ENCODE results near the gene CDCP1.
A peak's percentile ranks its signal among the peaks of the same experiment; 100 is the strongest.
"Not testable (repeated sequence)": the region's sequence is repeated elsewhere in the genome, so short reads cannot be mapped to it uniquely, and the experiment has no call there.

The CDCP1 gene

DNA sequence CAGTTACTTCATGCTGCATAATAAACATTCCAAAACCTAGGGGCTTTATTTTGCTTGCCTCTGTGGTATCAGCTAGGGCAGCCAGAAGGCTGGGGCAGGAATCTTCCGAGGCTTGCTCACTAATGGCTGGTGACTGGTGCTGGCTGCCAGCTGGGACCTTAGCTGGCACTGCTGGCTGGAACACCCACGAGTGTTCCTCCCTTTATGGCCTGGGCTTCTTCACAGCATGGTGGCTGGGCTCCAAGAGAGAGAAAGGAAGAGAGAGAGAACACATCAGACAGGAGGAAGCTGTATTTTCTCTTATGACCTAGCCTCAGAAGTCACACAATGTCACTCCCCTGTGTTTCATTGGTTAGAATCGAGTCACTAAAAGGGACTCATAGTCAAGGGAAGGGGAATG is 23.9 kb upstream of the CDCP1 start:
- peak in 1 of 56 donors; percentile 7 for DNase-seq

DNA sequence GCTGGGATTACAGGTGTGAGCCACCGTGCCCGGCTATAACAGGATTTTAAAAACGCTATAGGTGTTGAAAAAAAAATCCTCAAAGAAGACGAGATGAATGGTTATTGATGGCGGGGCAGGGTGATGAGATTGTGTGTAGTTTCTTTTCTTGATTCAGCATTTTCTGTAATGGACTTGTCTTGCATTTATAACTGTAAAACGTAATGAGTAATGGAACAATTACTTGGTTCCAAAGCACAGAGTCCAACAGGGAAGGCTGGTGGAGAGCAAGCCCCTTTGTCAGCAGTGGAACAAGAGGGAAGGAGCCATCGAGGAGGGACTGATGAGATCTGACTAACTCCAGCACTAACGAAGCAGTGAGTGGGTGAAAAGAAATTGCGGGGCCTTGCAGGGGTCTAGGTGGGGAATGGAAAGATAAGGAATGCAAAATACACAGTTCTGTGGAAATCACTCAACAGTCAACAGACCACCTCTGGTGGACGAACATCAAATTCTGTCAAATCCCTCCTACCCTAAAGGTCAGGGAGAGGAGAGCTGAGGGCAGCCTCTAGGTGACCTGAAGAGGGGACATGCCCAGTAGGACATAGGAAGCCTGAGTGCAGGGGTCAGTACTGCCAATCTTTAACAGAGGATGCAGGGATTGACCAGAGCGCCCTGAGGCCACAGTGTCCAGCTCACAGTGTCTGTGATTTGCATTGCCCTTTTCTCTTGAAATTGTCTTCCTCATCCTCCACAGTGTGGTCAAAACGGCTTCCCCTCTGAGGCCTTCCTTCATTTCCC is 23.1 kb upstream of the CDCP1 start:
- DNase-seq, result no peak

DNA sequence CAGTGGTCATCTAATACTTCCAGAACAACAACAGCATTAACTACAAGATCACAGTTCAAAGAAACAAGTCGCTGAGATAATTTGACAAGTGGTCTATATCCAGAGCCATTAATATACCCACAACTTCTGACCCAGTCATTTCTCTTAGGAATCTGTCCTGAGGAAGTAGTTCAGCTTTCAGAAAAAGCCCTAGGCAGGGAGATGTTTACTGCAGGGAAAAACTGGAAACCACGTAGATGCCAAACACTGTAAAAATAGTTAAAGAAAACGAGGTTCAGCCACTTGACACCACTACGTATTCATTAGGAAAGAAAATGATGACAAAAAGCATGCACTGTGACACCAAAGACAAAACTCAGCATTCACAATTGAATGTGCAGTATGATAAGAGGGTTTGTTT is 22.3 kb upstream of the CDCP1 start:
- DNase-seq, result no peak

DNA sequence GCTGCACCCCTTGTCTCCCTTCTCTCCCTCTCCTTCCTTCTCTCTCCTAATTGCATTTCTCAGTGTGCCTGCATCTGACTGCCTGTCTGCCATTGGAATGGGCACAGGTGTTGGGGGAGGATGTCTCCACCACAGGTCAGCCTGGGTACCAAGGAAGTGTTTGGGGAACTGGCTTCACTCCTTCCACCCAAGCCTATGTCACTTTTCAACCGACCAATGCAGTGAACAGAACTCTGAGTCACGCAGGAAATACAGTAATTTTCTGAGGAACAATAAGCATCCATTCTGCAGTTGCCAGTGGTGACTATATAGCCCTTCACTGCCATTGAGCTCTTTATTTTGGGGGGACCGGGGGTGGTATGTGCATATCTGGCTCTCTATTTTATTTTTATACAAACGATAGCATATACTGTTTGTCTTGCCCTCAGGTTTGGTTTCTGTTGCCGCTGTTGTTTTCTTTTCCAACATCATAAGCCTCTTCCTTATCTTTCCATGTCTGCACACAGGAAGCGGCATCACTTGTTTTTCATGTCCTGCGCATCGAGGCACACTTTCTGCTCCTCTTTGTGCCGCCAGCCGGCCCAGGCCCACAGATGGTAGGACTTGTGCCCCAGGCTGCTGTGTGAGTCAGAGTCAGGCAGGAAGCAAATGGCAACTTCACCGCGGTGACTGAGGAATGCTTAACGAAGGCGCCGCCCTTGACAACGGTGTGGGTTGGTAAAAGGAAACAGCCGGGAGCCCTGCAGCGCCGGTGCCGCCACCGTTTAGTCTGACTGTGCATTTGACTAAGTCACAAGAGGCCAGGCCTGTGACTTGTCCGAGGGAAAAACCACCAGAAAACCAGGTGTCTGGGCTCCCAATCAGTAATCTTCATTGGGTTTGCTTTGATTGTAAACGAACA is 21.1 kb upstream of the CDCP1 start:
- peak in 34 of 56 donors; percentile 3 to 67 (median 32) for DNase-seq

DNA sequence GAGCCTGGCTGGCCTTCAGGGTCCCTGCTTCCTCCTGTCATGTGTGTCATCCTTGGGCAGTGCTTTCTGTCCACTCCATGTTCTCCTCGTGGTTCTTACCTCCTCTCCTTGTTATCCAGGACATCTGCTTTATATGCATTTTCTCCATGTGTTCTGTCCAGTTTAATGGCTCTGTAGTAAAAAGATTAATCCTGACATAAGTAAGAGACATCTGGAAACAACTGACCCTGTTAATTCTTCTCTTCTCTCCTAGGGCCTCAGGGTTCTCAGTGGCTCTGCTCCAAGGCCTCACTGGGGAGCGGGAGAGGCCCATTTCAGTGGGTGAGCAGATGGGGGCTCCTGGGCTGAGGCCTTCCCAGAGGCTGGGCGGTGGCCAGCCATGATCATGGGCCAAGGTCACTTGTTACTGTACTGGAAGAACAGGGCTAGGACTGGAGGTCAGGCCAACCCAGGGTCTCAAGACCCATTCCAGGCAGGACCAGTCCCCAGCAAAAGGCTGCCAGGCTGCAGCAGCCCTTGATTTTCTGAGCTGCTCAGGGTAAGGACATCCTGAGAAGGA is 20.2 kb upstream of the CDCP1 start:
- no peak for DNase-seq

DNA sequence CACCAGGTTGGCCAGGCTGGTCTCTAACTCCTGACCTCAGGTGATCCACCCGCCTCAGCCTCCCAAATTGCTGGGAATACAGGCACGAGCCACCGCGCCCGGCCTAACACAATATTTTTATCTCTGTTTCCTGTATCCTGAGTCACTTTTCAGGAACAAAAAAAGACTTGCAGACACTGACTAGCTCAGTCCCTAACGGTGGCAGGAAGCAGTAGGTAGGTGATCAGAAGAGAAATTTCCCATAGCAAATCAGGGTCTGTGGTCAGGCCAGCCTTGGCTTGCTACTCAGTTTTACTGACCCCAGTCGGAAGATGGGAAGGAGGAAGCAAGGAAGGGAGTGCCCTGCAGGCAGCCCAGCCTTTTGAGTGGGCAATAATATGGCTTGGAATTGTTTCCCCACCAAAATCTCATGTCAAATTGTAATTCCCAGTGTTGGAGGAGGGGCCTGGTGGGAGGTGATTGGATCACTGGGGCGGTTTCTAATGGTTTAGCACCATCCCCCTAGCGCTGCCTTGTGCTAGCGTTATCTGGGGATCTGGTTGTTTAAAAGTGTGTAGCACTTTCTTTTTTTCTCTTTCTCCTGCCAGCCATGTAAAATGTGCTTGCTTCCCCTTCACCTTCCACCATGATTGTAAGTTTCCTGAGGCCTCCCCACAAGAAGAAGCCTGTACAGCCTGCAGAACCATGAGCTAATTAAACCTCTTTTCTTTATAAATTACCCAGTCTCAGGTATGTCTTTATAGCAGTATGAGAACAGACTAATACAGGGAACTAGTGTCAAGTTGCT is 19.5 kb upstream of the CDCP1 start:
- no peak for DNase-seq

DNA sequence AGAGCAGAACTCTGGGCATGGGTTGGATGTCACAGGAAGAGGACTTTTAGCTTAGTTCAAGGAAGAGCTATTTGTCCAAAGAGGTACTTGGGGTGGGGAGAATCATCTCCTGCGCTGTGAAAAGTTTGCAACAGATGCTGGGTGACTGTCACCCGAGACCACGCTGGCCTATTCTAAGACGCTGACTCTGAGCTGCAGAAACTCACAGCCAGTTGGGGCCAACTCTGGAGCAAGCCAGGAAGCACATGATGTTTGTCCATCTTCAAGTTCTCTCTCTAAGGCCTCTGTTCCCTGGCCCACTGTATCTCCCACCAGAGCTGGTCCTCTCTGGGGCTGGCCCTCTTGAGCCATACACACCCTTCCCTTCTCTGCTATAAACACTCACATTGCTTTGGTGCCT is 17.9 kb upstream of the CDCP1 start:
- DNase-seq, result no peak

DNA sequence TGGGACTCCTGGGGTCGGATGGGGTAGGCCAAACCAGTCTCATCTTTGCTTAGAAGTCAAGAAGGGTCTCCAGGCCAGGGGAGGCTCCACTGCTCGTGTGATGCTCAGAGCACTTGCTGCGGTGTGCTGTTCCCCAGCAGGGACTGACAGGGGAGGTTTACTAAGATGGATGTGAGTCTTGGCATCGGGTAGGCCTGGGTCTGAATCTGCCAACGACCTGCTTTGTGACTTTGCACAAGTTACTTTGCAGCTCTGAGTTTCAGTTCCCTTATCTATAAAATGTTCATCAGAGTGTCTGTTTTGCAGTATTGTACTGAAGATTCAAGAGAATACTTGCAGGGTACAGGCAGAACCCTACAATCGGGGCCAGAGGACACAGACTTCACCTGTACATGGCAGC is 17.3 kb upstream of the CDCP1 start:
- peak in 1 of 56 donors; percentile 5 for DNase-seq

DNA sequence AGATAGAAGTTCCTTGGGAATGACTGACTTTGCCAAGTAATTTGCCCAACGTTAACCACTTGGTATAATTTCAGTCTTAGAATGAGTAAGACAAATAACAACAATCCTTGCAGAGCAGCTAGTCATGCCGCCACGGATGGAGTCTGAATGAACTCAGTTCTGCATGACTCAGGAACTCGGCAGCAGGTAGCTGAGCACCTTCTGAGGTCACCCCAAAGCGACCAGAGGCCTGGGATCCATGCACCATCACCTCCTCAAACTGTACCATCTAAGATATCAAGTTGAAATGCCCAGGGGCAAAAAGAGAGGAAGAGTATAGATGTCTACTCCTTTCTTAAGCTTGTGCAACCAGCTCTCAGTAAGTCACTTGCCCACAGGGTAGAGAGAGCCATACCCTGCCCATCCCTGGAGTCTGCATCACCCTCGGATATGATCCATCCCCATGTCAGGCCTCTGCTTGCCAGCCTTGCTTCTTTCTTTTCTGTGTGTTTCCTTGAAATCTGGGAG is 8.5 kb upstream of the CDCP1 start:
- DNase-seq, result no peak

DNA sequence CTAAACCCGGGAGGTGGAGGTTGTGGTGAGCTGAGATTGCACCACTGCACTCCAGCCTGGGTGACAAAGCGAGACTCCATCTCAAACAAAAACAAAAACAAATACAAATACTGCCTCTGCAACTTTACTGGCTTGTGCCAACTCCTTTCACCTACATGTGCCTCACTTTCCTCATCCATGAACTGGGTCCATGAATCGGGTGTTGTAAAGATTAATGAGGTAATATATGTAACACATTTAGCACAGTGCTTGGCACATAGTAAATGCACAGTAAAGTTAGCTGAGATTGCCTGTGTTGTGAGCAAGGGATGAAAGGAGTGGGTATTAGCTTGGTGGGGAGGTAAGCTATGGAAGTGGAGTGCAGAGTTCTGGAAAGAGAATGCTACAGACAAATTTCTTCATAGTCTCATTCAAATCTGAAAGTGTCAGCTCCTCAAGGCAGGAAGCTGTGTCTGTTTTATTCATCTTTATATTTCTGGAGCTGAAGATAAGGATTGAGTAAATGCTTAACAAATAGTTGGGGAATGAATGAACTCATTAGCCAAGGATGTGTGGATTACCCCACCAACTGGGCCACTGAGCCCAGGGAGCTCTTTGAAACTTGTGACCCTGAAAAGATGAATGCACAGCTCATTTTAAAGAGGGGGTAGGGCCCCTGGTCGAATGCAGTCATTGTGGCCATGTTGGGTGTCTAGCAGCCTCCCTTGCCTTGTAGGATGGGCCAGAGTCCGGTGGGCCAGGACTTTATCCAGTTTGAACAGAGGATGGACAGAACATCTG is 7.7 kb upstream of the CDCP1 start:
- DNase-seq, result no peak

DNA sequence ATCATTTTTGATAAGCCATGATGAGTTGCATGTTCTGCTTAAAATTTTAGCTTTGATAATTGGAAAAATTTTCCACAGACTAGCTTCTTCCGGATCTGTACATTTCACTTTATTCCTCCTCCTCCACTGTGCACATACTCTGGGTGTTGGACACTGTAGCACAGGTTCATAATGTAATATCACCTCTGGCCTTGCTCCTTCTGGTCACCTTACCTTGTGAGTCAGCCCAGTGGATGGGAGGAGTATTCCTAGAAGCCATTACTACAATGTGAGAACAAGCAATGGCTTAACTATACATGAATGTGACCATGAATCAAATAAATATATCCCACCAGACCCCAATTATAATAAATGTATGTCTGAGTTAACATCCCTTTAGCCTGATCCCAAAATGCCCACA is 6.1 kb upstream of the CDCP1 start:
- no peak for DNase-seq

DNA sequence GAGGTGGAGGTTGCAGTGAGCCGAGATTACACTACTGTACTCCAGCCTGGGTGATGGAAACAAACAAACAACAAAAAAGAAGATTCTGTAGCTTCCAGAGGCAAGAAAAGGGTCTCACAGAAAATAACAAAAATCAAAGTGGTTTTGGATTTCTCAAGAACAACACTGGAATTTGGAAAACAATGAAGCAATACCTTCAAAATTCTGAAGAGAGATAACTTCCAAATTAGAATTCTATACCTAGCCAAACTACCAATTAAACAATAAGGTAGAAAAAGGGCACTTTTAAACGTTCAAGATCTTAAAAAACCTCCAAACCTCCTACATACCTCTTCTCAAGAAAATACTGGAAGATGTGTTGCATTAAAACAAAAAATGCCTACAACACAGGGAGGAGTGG is 4.9 kb upstream of the CDCP1 start:
- DNase-seq, result no peak

DNA sequence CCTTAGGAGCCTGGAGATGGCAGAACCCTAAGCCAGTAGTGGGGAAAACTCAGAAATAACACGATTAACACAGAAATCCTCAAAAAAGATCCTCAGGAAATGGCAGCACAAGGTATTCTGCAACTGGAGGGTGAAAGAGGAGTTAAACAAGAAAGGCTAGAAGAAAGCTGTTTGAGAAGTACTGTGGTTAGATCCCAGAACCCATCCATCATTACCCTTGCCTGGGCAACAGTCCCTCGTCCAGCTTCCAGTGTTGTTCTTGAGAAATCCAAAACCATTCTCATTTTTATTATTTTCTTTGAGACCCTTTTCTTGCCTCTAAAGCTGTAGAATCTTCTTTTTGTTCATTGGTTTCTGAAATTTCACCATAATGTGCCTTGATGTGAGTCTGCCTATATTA is 2.7 kb upstream of the CDCP1 start:
- DNase-seq, result no peak

DNA sequence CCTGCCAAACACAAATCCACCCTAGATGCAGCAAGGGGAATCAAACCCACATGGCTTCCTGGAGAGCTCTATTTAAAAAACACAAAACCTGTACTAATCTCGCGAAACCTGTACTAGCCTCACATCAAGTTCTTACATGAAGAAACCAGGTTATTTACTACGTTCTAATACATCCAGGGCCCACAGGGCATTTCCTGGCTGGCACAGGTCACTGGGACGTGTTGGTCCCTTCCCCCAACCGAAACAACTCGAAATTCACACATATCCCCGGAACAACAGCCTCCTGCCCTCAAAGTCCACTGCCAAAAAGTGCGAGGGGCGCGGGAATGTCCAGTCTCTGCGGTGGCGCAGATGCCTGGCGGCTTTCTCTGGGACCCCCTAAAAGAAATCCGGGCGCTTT is 955 bp downstream of the CDCP1 start:
- DNase-seq, result no peak

DNA sequence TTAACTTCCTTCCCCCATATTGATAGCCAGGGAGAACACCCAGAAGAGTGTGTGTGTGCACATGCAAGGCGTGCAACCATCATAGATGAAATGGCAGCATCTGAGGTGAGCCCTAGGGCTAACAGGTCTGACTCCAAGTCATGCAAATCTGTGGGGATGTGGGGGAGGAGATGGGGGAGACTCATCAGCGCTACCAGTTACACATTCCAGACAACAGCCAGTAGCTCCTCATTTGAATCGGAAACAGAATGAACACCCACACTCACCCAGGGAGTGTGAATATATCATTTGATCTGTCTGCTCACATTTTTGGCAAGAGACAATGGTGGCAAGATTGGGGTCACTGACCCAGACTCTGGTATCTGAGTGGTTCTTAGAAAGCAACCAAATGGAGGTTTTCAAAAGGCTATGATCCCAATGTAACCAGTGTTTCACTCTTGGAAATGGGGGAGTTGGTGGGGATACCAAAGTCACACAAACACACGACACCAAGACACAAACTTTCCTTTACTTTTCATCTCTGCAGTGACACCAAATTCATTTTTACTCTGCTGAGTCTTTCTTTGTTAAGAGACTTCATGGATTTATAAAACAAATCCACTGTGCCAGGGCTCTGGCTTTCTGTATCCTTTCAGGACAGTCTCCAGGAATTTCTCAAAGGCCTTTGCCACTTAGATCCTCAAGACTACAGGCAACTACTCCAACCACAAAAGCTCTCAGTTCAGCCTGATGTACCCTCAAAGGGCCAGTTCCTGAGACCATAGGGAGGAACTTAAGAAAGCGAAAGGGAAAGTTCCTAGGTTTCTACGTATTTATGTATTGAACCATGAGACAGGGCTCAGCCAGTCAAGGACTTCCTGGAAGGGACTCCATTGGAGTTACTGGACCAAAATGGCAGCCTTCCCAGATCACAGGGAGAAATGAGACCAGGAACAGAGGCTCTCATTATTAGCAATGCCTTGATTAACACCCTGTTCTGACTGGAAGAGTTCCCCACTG is 2.2 kb downstream of the CDCP1 start:
- DNase-seq, result peak in 11 of 56 donors; percentile 4 to 56 (median 11)

DNA sequence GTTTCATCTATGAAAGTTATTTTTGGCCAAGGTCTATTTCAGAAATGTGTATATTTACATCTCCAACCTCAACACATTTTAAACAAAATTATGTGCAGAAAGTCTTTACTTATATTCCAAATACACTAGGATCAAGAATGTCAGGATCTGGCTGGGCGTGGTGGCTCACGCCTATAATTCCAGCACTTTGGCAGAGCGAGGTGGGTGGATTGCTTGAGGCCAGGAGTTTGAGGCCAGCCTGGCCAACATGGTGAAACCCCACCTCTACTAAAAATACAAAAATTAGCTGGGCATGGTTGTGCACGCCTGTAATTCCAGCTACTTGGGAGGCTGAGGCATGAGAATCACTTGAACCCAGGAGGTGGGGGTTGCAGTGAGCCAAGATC is 5.4 kb downstream of the CDCP1 start:
- DNase-seq, result not testable (repeated sequence)

DNA sequence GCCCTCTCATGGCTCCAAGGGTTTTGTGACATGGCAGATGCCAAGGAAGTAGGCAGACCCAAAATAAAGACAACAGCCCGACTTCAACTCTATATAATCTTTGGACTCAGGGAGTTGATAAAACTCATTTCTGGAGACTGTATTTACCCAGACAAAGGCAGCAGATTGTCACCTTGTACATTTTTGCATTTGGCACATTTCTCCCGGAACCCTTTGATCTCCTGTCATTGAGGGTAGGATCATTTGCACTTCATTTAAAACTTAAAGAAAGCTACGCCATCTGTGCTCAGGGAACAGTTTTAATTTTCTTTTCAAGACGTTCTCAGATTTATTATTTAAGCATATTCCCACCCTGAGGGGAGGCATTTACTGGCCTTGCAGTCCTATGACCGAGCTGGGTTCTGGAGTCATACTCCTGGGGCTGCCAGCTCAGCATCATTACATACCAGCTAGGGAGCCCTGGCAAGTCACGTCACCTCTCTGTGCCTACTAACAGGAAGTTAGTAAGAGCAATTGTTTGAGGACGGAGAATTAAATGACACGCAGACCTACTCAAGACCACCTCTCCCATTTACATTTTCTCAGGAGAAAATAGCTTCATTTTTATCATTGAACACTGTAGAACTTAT is 5.9 kb downstream of the CDCP1 start:
- peak in 1 of 56 donors; percentile 4 for DNase-seq

DNA sequence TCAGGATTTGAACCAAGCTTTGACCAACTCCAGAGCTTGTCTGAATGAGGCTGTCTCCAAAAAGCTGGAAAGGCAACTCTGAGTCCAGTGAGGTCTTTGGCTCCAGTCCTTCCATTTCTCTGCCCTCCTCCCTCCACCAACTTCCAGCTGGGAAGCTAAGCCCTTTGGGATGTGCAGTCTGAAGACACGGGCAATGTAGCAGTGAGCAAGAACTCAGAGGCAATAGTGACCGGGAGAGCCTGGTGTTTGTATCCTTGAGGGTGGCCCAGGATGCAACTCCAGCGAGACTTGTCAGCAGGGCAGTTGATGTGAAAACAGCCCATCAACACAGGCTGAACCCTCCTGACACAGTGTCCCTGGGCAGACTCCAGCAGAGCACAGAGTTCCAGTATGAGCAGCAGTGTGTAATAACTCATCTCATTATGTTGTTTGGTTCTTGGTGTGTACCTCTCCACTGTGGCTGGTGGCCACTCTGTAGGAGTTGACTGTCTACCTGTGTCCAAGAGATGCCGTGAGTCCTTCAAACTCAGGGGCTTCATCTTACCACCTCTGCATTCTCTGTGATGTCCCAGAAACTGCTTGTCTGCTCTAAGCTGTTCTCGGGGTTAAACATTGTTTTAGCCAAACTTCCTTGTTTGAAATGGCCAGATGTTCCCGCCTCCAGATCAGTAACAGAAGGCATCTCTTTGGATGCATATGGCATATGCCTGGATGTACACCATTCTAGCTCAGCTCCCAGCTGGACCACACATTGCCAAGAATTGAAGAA is 6.6 kb downstream of the CDCP1 start:
- no peak for DNase-seq
